Measurements from ENCODE around the gene GRID2. TPM values are rescaled to one million over a fixed set of nuclear protein-coding genes. Genes with fewer than 3 reads are reported as not detected.

Gene GRID2
- total and polyA plus RNA-seq, 9 of the 15 experiments (the other 6 are each of a cell fraction or from before 2014, with no cell fraction given): 0.04 TPM; not detected in 7

GRCh38 chr4:93403571-93403970 lies 1099.8 kb downstream of the GRID2 start:
- no peak for ATAC-seq
- CTCF ChIA-PET (ENCODE audit: low intra/inter-chr PET ratio): no interaction called here
- no peaks in the 10 kb centered on the region for H3K36me3 ChIP-seq (ENCODE audit: control insufficient read depth, insufficient read depth, low read length)

More at GRCh38 chr4:93403571-93403970, 1099.8 kb downstream of the GRID2 start:
- DNase-seq (ENCODE audit: extremely low read depth in 1 of 4, low spot score in 3 of 4) (no peak), FAIRE-seq (no peak)
- no peak overlapping the region for H2AFZ ChIP-seq (ENCODE audit: low read depth, low read length)
- no peaks in the 10 kb centered on the region for H3K9me3 ChIP-seq (replicated peaks; ENCODE audit: control insufficient read depth, insufficient read depth, low read depth, low read length)
- in situ Hi-C loops (cut with MboI): no loop called here
- H3K4me1 ChIP-seq (replicated peaks in 1 of 2; ENCODE audit: control insufficient read depth in 2 of 2, insufficient read depth in 2 of 2, low read length in 2 of 2): no peaks in the 10 kb centered on the region
- no peak overlapping the region for H3K27ac ChIP-seq (ENCODE audit: extremely low read depth, low read depth, low read length)
- no peak overlapping the region for H3K9ac ChIP-seq (ENCODE audit: insufficient read depth in 1 of 2, low read depth in 2 of 2, low read length in 2 of 2)
- no peak overlapping the region for H3K4me3 ChIP-seq
- no TSS peak for BruUV-seq (replicated peaks)
- no peaks in the 10 kb centered on the region for H3K27me3 ChIP-seq (ENCODE audit: control insufficient read depth in 2 of 2, insufficient read depth in 2 of 2, low read length in 2 of 2)
- POLR2A ChIA-PET: no interaction called here
- H3K9me1 ChIP-seq (ENCODE audit: control insufficient read depth, insufficient read depth, low read length): no peaks in the 10 kb centered on the region
- H3K4me2 ChIP-seq (ENCODE audit: insufficient read depth, low read length): no peak overlapping the region
- WGBS (ENCODE audit: insufficient coverage, low coverage, missing lambda C conversion rate): 0% methylated on average over 1 of the region's 1 CpG
- TF ChIP-seq ZFPM2 (CRISPR knock-in tag; IDR thresholded peaks at IDR 0.05) (no peak), FOXK2 (conservative IDR thresholded peaks at IDR 0.05 in 1 of 2, IDR thresholded peaks at IDR 0.05 in 1 of 2; ENCODE audit: low read depth in 2 of 2) (no peak), HDAC1 (IDR thresholded peaks at IDR 0.05) (no peak), RNF2 (IDR thresholded peaks at IDR 0.05) (no peak), DLX4 (CRISPR knock-in tag; IDR thresholded peaks at IDR 0.05) (no peak), MXI1 (IDR thresholded peaks at IDR 0.05; ENCODE audit: low read depth, low read length) (no peak), ZKSCAN8 (CRISPR knock-in tag; IDR thresholded peaks at IDR 0.05) (no peak)
- TF ChIP-seq, protein P1, sequence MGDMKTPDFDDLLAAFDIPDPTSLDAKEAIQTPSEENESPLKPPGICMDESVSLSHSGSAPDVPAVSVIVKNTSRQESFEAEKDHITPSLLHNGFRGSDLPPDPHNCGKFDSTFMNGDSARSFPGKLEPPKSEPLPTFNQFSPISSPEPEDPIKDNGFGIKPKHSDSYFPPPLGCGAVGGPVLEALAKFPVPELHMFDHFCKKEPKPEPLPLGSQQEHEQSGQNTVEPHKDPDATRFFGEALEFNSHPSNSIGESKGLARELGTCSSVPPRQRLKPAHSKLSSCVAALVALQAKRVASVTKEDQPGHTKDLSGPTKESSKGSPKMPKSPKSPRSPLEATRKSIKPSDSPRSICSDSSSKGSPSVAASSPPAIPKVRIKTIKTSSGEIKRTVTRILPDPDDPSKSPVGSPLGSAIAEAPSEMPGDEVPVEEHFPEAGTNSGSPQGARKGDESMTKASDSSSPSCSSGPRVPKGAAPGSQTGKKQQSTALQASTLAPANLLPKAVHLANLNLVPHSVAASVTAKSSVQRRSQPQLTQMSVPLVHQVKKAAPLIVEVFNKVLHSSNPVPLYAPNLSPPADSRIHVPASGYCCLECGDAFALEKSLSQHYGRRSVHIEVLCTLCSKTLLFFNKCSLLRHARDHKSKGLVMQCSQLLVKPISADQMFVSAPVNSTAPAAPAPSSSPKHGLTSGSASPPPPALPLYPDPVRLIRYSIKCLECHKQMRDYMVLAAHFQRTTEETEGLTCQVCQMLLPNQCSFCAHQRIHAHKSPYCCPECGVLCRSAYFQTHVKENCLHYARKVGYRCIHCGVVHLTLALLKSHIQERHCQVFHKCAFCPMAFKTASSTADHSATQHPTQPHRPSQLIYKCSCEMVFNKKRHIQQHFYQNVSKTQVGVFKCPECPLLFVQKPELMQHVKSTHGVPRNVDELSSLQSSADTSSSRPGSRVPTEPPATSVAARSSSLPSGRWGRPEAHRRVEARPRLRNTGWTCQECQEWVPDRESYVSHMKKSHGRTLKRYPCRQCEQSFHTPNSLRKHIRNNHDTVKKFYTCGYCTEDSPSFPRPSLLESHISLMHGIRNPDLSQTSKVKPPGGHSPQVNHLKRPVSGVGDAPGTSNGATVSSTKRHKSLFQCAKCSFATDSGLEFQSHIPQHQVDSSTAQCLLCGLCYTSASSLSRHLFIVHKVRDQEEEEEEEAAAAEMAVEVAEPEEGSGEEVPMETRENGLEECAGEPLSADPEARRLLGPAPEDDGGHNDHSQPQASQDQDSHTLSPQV (IDR thresholded peaks at IDR 0.05): no peak
- H3K79me2 ChIP-seq (ENCODE audit: control insufficient read depth, insufficient read depth, low read length): no peaks in the 10 kb centered on the region
- intact Hi-C loops (cut with micrococcal nuclease): no loop called here
- no peaks in the 10 kb centered on the region for H4K20me1 ChIP-seq (replicated peaks; ENCODE audit: control insufficient read depth, insufficient read depth, low read length)
